ENCODE data around the gene ADAMTSL3. TPM values are rescaled to one million over a fixed set of nuclear protein-coding genes. Genes with fewer than 3 reads are reported as not detected.

ADAMTSL3 gene
- total and polyA plus RNA-seq, 2 experiments from 2014 or later: 0.61 to 0.87 TPM

GRCh38 chr15:83717010-83717409, 63.1 kb downstream of the ADAMTSL3 start:
- Mint-ChIP-seq H3K36me3 (ENCODE audit: low read depth) (no peaks in the 10 kb centered on the region), H3K27ac (no peak overlapping the region), H3K4me3 (no peak overlapping the region), H3K9me3 (no peaks in the 10 kb centered on the region), H3K4me1 (no peaks in the 10 kb centered on the region), H3K27me3 (ENCODE audit: insufficient read depth, low read depth, poor library complexity) (no peaks in the 10 kb centered on the region)
- TF ChIP-seq STAT1 (IDR thresholded peaks at IDR 0.05; ENCODE audit: unreplicated experiment): no peak
- TF ChIP-seq, protein P1, sequence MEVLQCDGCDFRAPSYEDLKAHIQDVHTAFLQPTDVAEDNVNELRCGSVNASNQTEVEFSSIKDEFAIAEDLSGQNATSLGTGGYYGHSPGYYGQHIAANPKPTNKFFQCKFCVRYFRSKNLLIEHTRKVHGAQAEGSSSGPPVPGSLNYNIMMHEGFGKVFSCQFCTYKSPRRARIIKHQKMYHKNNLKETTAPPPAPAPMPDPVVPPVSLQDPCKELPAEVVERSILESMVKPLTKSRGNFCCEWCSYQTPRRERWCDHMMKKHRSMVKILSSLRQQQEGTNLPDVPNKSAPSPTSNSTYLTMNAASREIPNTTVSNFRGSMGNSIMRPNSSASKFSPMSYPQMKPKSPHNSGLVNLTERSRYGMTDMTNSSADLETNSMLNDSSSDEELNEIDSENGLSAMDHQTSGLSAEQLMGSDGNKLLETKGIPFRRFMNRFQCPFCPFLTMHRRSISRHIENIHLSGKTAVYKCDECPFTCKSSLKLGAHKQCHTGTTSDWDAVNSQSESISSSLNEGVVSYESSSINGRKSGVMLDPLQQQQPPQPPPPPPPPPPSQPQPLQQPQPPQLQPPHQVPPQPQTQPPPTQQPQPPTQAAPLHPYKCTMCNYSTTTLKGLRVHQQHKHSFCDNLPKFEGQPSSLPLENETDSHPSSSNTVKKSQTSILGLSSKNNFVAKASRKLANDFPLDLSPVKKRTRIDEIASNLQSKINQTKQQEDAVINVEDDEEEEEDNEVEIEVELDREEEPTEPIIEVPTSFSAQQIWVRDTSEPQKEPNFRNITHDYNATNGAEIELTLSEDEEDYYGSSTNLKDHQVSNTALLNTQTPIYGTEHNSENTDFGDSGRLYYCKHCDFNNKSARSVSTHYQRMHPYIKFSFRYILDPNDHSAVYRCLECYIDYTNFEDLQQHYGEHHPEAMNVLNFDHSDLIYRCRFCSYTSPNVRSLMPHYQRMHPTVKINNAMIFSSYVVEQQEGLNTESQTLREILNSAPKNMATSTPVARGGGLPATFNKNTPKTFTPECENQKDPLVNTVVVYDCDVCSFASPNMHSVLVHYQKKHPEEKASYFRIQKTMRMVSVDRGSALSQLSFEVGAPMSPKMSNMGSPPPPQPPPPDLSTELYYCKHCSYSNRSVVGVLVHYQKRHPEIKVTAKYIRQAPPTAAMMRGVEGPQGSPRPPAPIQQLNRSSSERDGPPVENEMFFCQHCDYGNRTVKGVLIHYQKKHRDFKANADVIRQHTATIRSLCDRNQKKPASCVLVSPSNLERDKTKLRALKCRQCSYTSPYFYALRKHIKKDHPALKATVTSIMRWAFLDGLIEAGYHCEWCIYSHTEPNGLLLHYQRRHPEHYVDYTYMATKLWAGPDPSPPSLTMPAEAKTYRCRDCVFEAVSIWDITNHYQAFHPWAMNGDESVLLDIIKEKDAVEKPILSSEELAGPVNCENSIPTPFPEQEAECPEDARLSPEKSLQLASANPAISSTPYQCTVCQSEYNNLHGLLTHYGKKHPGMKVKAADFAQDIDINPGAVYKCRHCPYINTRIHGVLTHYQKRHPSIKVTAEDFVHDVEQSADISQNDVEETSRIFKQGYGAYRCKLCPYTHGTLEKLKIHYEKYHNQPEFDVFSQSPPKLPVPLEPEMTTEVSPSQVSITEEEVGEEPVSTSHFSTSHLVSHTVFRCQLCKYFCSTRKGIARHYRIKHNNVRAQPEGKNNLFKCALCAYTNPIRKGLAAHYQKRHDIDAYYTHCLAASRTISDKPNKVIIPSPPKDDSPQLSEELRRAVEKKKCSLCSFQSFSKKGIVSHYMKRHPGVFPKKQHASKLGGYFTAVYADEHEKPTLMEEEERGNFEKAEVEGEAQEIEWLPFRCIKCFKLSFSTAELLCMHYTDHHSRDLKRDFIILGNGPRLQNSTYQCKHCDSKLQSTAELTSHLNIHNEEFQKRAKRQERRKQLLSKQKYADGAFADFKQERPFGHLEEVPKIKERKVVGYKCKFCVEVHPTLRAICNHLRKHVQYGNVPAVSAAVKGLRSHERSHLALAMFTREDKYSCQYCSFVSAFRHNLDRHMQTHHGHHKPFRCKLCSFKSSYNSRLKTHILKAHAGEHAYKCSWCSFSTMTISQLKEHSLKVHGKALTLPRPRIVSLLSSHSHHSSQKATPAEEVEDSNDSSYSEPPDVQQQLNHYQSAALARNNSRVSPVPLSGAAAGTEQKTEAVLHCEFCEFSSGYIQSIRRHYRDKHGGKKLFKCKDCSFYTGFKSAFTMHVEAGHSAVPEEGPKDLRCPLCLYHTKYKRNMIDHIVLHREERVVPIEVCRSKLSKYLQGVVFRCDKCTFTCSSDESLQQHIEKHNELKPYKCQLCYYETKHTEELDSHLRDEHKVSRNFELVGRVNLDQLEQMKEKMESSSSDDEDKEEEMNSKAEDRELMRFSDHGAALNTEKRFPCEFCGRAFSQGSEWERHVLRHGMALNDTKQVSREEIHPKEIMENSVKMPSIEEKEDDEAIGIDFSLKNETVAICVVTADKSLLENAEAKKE (CRISPR knock-in tag; IDR thresholded peaks at IDR 0.05): no peak
- TF ChIP-seq, protein P2, sequence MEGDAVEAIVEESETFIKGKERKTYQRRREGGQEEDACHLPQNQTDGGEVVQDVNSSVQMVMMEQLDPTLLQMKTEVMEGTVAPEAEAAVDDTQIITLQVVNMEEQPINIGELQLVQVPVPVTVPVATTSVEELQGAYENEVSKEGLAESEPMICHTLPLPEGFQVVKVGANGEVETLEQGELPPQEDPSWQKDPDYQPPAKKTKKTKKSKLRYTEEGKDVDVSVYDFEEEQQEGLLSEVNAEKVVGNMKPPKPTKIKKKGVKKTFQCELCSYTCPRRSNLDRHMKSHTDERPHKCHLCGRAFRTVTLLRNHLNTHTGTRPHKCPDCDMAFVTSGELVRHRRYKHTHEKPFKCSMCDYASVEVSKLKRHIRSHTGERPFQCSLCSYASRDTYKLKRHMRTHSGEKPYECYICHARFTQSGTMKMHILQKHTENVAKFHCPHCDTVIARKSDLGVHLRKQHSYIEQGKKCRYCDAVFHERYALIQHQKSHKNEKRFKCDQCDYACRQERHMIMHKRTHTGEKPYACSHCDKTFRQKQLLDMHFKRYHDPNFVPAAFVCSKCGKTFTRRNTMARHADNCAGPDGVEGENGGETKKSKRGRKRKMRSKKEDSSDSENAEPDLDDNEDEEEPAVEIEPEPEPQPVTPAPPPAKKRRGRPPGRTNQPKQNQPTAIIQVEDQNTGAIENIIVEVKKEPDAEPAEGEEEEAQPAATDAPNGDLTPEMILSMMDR (conservative IDR thresholded peaks at IDR 0.05; ENCODE audit: low read depth in 2 of 2): no peak
- no peak for TF ChIP-seq ZNF331 (CRISPR knock-in tag; IDR thresholded peaks at IDR 0.05; ENCODE audit: low read depth)
- TF ChIP-seq POLR2AphosphoS5 (IDR thresholded peaks at IDR 0.05; ENCODE audit: low read depth): no peak
- TF ChIP-seq, protein P3, sequence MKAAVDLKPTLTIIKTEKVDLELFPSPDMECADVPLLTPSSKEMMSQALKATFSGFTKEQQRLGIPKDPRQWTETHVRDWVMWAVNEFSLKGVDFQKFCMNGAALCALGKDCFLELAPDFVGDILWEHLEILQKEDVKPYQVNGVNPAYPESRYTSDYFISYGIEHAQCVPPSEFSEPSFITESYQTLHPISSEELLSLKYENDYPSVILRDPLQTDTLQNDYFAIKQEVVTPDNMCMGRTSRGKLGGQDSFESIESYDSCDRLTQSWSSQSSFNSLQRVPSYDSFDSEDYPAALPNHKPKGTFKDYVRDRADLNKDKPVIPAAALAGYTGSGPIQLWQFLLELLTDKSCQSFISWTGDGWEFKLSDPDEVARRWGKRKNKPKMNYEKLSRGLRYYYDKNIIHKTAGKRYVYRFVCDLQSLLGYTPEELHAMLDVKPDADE (IDR thresholded peaks at IDR 0.05): no peak
- no peak for TF ChIP-seq NANOG (IDR thresholded peaks at IDR 0.05; ENCODE audit: borderline replicate concordance)
- TF ChIP-seq CREB1 (CRISPR knock-in tag; IDR thresholded peaks at IDR 0.05; ENCODE audit: low read depth): no peak
- Histone ChIP-seq H2AFZ (no peak overlapping the region), H3K4me1 (ENCODE audit: insufficient read depth) (no peaks in the 10 kb centered on the region), H3K79me2 (replicated peaks; ENCODE audit: insufficient read depth) (no peaks in the 10 kb centered on the region), H3K4me2 (no peak overlapping the region), H3K27me3 (ENCODE audit: insufficient read depth) (no peaks in the 10 kb centered on the region), H4K20me1 (replicated peaks; ENCODE audit: insufficient read depth) (no peaks in the 10 kb centered on the region), H3K36me3 (ENCODE audit: insufficient read depth) (no peaks in the 10 kb centered on the region), H3K27ac (ENCODE audit: low read depth) (no peak overlapping the region), H3K9me2 (ENCODE audit: insufficient read depth) (no peaks in the 10 kb centered on the region), H3K4me3 (no peak overlapping the region), H3F3A (replicated peaks; ENCODE audit: low read depth) (no peaks in the 10 kb centered on the region)
- ATAC-seq (no peak), DNase-seq (ENCODE audit: low spot score) (no peak)
